Measurements from ENCODE around the gene CRIP2.

CRIP2 gene

GRCh38 chr14:105492971-105493871, 18.6 kb downstream of the CRIP2 start:
- CTCF ChIA-PET: interaction anchor here (1.3 kb wide), 1 partner anchor 13 kb away, joined by 6 read pairs; no protein-coding TSS in a partner anchor

GRCh38 chr14:105493921-105494605, 19.4 kb downstream of the CRIP2 start:
- DNase-seq (ENCODE audit: extremely low spot score): no peak
- POLR2A ChIA-PET: no interaction called here
- CTCF ChIA-PET: no interaction called here
- no peak for TF ChIP-seq FOXK2 (IDR thresholded peaks at IDR 0.05)
- no peak for TF ChIP-seq SUZ12 (IDR thresholded peaks at IDR 0.05)
- no peak for TF ChIP-seq ARNT (IDR thresholded peaks at IDR 0.05)
- TF ChIP-seq PKNOX1 (IDR thresholded peaks at IDR 0.05): no peak
- TF ChIP-seq NFRKB (IDR thresholded peaks at IDR 0.05): no peak
- TF ChIP-seq SP1 (IDR thresholded peaks at IDR 0.05): no peak
- TF ChIP-seq TARDBP (IDR thresholded peaks at IDR 0.05): no peak
- TF ChIP-seq BHLHE40 (IDR thresholded peaks at IDR 0.05; ENCODE audit: borderline replicate concordance): no peak
- no peak for TF ChIP-seq L3MBTL2 (conservative IDR thresholded peaks at IDR 0.05)
- TF ChIP-seq CTBP1 (IDR thresholded peaks at IDR 0.05; ENCODE audit: borderline replicate concordance): no peak
- no peak for TF ChIP-seq ELF4 (IDR thresholded peaks at IDR 0.05)
- no peak for TF ChIP-seq HDGF (IDR thresholded peaks at IDR 0.05; ENCODE audit: borderline replicate concordance)

More at GRCh38 chr14:105492971-105493871, 18.6 kb downstream of the CRIP2 start:
- DNase-seq (ENCODE audit: extremely low spot score): no peak
- POLR2A ChIA-PET: interaction anchor here (0.6 kb wide), 1 partner anchor 9 kb away, joined by 3 read pairs; no protein-coding TSS in a partner anchor
- TF ChIP-seq L3MBTL2 (conservative IDR thresholded peaks at IDR 0.05) (no peak), ARNT (IDR thresholded peaks at IDR 0.05) (no peak), ELF4 (IDR thresholded peaks at IDR 0.05) (no peak), CTBP1 (IDR thresholded peaks at IDR 0.05; ENCODE audit: borderline replicate concordance) (no peak), SUZ12 (IDR thresholded peaks at IDR 0.05) (no peak), ZNF384 (IDR thresholded peaks at IDR 0.05) (no peak), SP1 (IDR thresholded peaks at IDR 0.05) (no peak), FOXA1 (IDR thresholded peaks at IDR 0.05) (no peak), LEF1 (IDR thresholded peaks at IDR 0.05; ENCODE audit: borderline replicate concordance) (no peak), FOXM1 (IDR thresholded peaks at IDR 0.05; ENCODE audit: borderline replicate concordance) (no peak), FOXK2 (IDR thresholded peaks at IDR 0.05) (no peak), PKNOX1 (IDR thresholded peaks at IDR 0.05) (no peak), TARDBP (IDR thresholded peaks at IDR 0.05) (no peak), NFRKB (IDR thresholded peaks at IDR 0.05) (no peak), HDGF (IDR thresholded peaks at IDR 0.05; ENCODE audit: borderline replicate concordance) (no peak), BHLHE40 (IDR thresholded peaks at IDR 0.05; ENCODE audit: borderline replicate concordance) (no peak)

- DNase-seq (ENCODE audit: extremely low spot score): no peak
- ChIA-PET CTCF (no interaction called here), POLR2A (no interaction called here)
- TF ChIP-seq SP1 (IDR thresholded peaks at IDR 0.05) (no peak), TARDBP (IDR thresholded peaks at IDR 0.05) (no peak), HDGF (IDR thresholded peaks at IDR 0.05; ENCODE audit: borderline replicate concordance) (no peak), PKNOX1 (IDR thresholded peaks at IDR 0.05) (no peak), CTBP1 (IDR thresholded peaks at IDR 0.05; ENCODE audit: borderline replicate concordance) (no peak)
Measured at GRCh38 chr14:105494606-105494929, 19.9 kb downstream of the CRIP2 start.

GRCh38 chr14:105495101-105495989, 20.7 kb downstream of the CRIP2 start:
- POLR2A ChIA-PET: no interaction called here
- DNase-seq (ENCODE audit: extremely low spot score): no peak

More at GRCh38 chr14:105495101-105495989, 20.7 kb downstream of the CRIP2 start:
- TF ChIP-seq ELF4 (IDR thresholded peaks at IDR 0.05) (no peak), FOXA1 (IDR thresholded peaks at IDR 0.05) (no peak), LEF1 (IDR thresholded peaks at IDR 0.05; ENCODE audit: borderline replicate concordance) (no peak), L3MBTL2 (conservative IDR thresholded peaks at IDR 0.05) (no peak), ARNT (IDR thresholded peaks at IDR 0.05) (no peak), SUZ12 (IDR thresholded peaks at IDR 0.05) (no peak), CTBP1 (IDR thresholded peaks at IDR 0.05; ENCODE audit: borderline replicate concordance) (no peak), NFRKB (IDR thresholded peaks at IDR 0.05) (no peak), FOXK2 (IDR thresholded peaks at IDR 0.05) (no peak), BHLHE40 (IDR thresholded peaks at IDR 0.05; ENCODE audit: borderline replicate concordance) (no peak), HDGF (IDR thresholded peaks at IDR 0.05; ENCODE audit: borderline replicate concordance) (no peak), ZNF384 (IDR thresholded peaks at IDR 0.05) (no peak), PKNOX1 (IDR thresholded peaks at IDR 0.05) (no peak), FOXM1 (IDR thresholded peaks at IDR 0.05; ENCODE audit: borderline replicate concordance) (no peak), SP1 (IDR thresholded peaks at IDR 0.05) (no peak), TARDBP (IDR thresholded peaks at IDR 0.05) (no peak)
- CTCF ChIA-PET: no interaction called here

Measured in HEK293T (cell line).